Measurements from ENCODE around the gene MYD88. TPM values are rescaled to one million over a fixed set of nuclear protein-coding genes. Genes with fewer than 3 reads are reported as not detected.
A peak's percentile ranks its signal among the peaks of the same experiment; 100 is the strongest.

Gene MYD88
- total and polyA plus RNA-seq, 7 experiments from 2014 or later: 35.2 to 108 (median 52.8) TPM

- intact Hi-C loops (cut with micrococcal nuclease): no loop called here
- ATAC-seq (no peak), DNase-seq (no peak)
- no peaks in the 10 kb centered on the region for H3K27me3 ChIP-seq (ENCODE audit: control insufficient read depth in 2 of 2, insufficient read depth in 2 of 2, low read length in 2 of 2)
- CTCF ChIA-PET: no interaction called here
- H3K4me1 ChIP-seq (ENCODE audit: control insufficient read depth in 2 of 2, insufficient read depth in 2 of 2, low read length in 2 of 2): no peaks in the 10 kb centered on the region
- Mint-ChIP-seq H3K36me3 (peaks cover 0 to 42% (median 12%) of the 10 kb centered on the region in 5 donors), H3K4me1 (peaks cover 4 to 16% (median 6%) of the 10 kb centered on the region in 7 donors), H3K4me3 (no peak overlapping the region), H3K27me3 (no peaks in the 10 kb centered on the region), H3K27ac (peak overlapping the region in 3 of 9 donors; percentile 6 to 45 (median 23)), H3K9me3 (no peaks in the 10 kb centered on the region)
- H3K4me3 ChIP-seq (ENCODE audit: low read length): no peak overlapping the region
- no peak overlapping the region for H3K27ac ChIP-seq (ENCODE audit: low read depth, low read length)
- no peaks in the 10 kb centered on the region for H3K9me3 ChIP-seq (ENCODE audit: control insufficient read depth in 2 of 3, low read length in 3 of 3)
- POLR2A ChIA-PET: interaction anchor here (0.8 kb wide), 1 partner anchor 40 kb away, joined by 3 read pairs; no protein-coding TSS in a partner anchor
- H3K36me3 ChIP-seq (ENCODE audit: control insufficient read depth in 2 of 3, insufficient read depth in 3 of 3, low read length in 3 of 3): peaks cover 23 to 94% (median 26%) of the 10 kb centered on the region in 3 experiments
Observed at GRCh38 chr3:38124324-38125122, 13.9 kb upstream of the MYD88 start.

- Mint-ChIP-seq H3K36me3 (peaks cover 4 to 47% (median 16%) of the 10 kb centered on the region in 5 donors), H3K4me1 (peaks cover 7 to 20% (median 10%) of the 10 kb centered on the region in 7 donors), H3K27me3 (no peaks in the 10 kb centered on the region), H3K9me3 (no peaks in the 10 kb centered on the region), H3K27ac (peak overlapping the region in 5 of 9 donors; percentile 6 to 77 (median 53)), H3K4me3 (no peak overlapping the region)
- no peak overlapping the region for H3K4me3 ChIP-seq (ENCODE audit: low read length)
- DNase-seq (peak in 1 of 9 donors; percentile 17), ATAC-seq (no peak)
- no peaks in the 10 kb centered on the region for H3K4me1 ChIP-seq (ENCODE audit: control insufficient read depth in 2 of 2, insufficient read depth in 2 of 2, low read length in 2 of 2)
- ChIA-PET POLR2A (no interaction called here), CTCF (no interaction called here)
- H3K27me3 ChIP-seq (ENCODE audit: control insufficient read depth in 2 of 2, insufficient read depth in 2 of 2, low read length in 2 of 2): no peaks in the 10 kb centered on the region
- H3K27ac ChIP-seq (ENCODE audit: low read depth, low read length): no peak overlapping the region
- intact Hi-C loops (cut with micrococcal nuclease): no loop called here
- H3K9me3 ChIP-seq (ENCODE audit: control insufficient read depth in 2 of 3, low read length in 3 of 3): no peaks in the 10 kb centered on the region
- peaks cover 23 to 95% (median 26%) of the 10 kb centered on the region in 3 experiments for H3K36me3 ChIP-seq (ENCODE audit: control insufficient read depth in 2 of 3, insufficient read depth in 3 of 3, low read length in 3 of 3)
Observed at GRCh38 chr3:38125305-38126120, 12.9 kb upstream of the MYD88 start.

- peaks cover 5 to 19% (median 13%) of the 10 kb centered on the region in 7 donors for H3K4me1 Mint-ChIP-seq
- no peak overlapping the region for H3K4me3 Mint-ChIP-seq
- H3K36me3 Mint-ChIP-seq: peaks cover 5 to 48% (median 17%) of the 10 kb centered on the region in 5 donors
- CTCF ChIA-PET: no interaction called here
- H3K27me3 ChIP-seq (ENCODE audit: control insufficient read depth in 2 of 2, insufficient read depth in 2 of 2, low read length in 2 of 2): no peaks in the 10 kb centered on the region
- H3K4me3 ChIP-seq (ENCODE audit: low read length): no peak overlapping the region
- H3K36me3 ChIP-seq (ENCODE audit: control insufficient read depth in 2 of 3, insufficient read depth in 3 of 3, low read length in 3 of 3): peaks cover 23 to 95% (median 26%) of the 10 kb centered on the region in 3 experiments
- ATAC-seq (no peak), DNase-seq (no peak)
- no peaks in the 10 kb centered on the region for H3K9me3 ChIP-seq (ENCODE audit: control insufficient read depth in 2 of 3, low read length in 3 of 3)
- H3K27me3 Mint-ChIP-seq: no peaks in the 10 kb centered on the region
- intact Hi-C loops (cut with micrococcal nuclease): no loop called here
- no peak overlapping the region for H3K27ac ChIP-seq (ENCODE audit: low read depth, low read length)
- peak overlapping the region in 2 of 9 donors; percentile 52 to 59 for H3K27ac Mint-ChIP-seq
- H3K4me1 ChIP-seq (ENCODE audit: control insufficient read depth in 2 of 2, insufficient read depth in 2 of 2, low read length in 2 of 2): no peaks in the 10 kb centered on the region
- H3K9me3 Mint-ChIP-seq: no peaks in the 10 kb centered on the region
- POLR2A ChIA-PET: interaction anchor here (0.6 kb wide), 1 partner anchor 10 kb away, joined by 3 read pairs; no protein-coding TSS in a partner anchor
Observed at GRCh38 chr3:38126121-38126892, 12.2 kb upstream of the MYD88 start.

- CTCF ChIA-PET: interaction anchor here (0.7 kb wide), 1 partner anchor 524 kb away, joined by 4 read pairs; no protein-coding TSS in a partner anchor
- intact Hi-C loops (cut with micrococcal nuclease): no loop called here
- H3K27me3 Mint-ChIP-seq: no peaks in the 10 kb centered on the region
- peaks cover 8 to 29% (median 22%) of the 10 kb centered on the region in 7 donors for H3K4me1 Mint-ChIP-seq
- H3K9me3 ChIP-seq (ENCODE audit: control insufficient read depth in 2 of 3, low read length in 3 of 3): no peaks in the 10 kb centered on the region
- H3K27ac Mint-ChIP-seq: peak overlapping the region in 8 of 9 donors; percentile 18 to 89 (median 54)
- H3K4me3 ChIP-seq (ENCODE audit: low read length): no peak overlapping the region
- POLR2A ChIA-PET: interaction anchor here (1.0 to 1.4 kb wide), 2 partner anchors 9 to 37 kb away, joined by 3 to 5 read pairs; partner anchors contain the start of genes ACAA1 and OXSR1
- no peaks in the 10 kb centered on the region for H3K27me3 ChIP-seq (ENCODE audit: control insufficient read depth in 2 of 2, insufficient read depth in 2 of 2, low read length in 2 of 2)
- no peaks in the 10 kb centered on the region for H3K9me3 Mint-ChIP-seq
- no peak for DNase-seq
- H3K36me3 ChIP-seq (ENCODE audit: control insufficient read depth in 2 of 3, insufficient read depth in 3 of 3, low read length in 3 of 3): peaks cover 23 to 95% (median 26%) of the 10 kb centered on the region in 3 experiments
- peak overlapping the region; percentile 32 for H3K27ac ChIP-seq (ENCODE audit: low read depth, low read length)
- H3K4me1 ChIP-seq (ENCODE audit: control insufficient read depth in 2 of 2, insufficient read depth in 2 of 2, low read length in 2 of 2): no peaks in the 10 kb centered on the region
- H3K4me3 Mint-ChIP-seq: no peak overlapping the region
- no peak for ATAC-seq
- peaks cover 5 to 47% (median 17%) of the 10 kb centered on the region in 5 donors for H3K36me3 Mint-ChIP-seq
Observed at GRCh38 chr3:38127611-38128302, 10.7 kb upstream of the MYD88 start.

- peak overlapping the region; percentile 32 for H3K27ac ChIP-seq (ENCODE audit: low read depth, low read length)
- Mint-ChIP-seq H3K27ac (peak overlapping the region in 4 of 9 donors; percentile 10 to 65 (median 46)), H3K4me3 (no peak overlapping the region), H3K4me1 (peaks cover 13 to 35% (median 25%) of the 10 kb centered on the region in 7 donors), H3K27me3 (no peaks in the 10 kb centered on the region), H3K9me3 (no peaks in the 10 kb centered on the region), H3K36me3 (peaks cover 5 to 45% (median 17%) of the 10 kb centered on the region in 5 donors)
- no peak overlapping the region for H3K4me3 ChIP-seq (ENCODE audit: low read length)
- ChIA-PET CTCF (no interaction called here), POLR2A (interaction anchor here (1.0 to 1.4 kb wide), 2 partner anchors 9 to 37 kb away, joined by 3 to 5 read pairs; partner anchors contain the start of genes ACAA1 and OXSR1)
- intact Hi-C loops (cut with micrococcal nuclease): no loop called here
- no peaks in the 10 kb centered on the region for H3K4me1 ChIP-seq (ENCODE audit: control insufficient read depth in 2 of 2, insufficient read depth in 2 of 2, low read length in 2 of 2)
- H3K9me3 ChIP-seq (ENCODE audit: control insufficient read depth in 2 of 3, low read length in 3 of 3): no peaks in the 10 kb centered on the region
- peaks cover 23 to 95% (median 26%) of the 10 kb centered on the region in 3 experiments for H3K36me3 ChIP-seq (ENCODE audit: control insufficient read depth in 2 of 3, insufficient read depth in 3 of 3, low read length in 3 of 3)
- no peak for DNase-seq
- no peaks in the 10 kb centered on the region for H3K27me3 ChIP-seq (ENCODE audit: control insufficient read depth in 2 of 2, insufficient read depth in 2 of 2, low read length in 2 of 2)
- ATAC-seq: no peak
Observed at GRCh38 chr3:38128303-38128655, 10.2 kb upstream of the MYD88 start.
